ENCODE data around the gene ZMPSTE24. TPM values are rescaled to one million over a fixed set of nuclear protein-coding genes. Genes with fewer than 3 reads are reported as not detected.

The ZMPSTE24 gene
- total and polyA plus RNA-seq, 11 donors, result 20.3 to 45.8 (median 31.7) TPM

DNA sequence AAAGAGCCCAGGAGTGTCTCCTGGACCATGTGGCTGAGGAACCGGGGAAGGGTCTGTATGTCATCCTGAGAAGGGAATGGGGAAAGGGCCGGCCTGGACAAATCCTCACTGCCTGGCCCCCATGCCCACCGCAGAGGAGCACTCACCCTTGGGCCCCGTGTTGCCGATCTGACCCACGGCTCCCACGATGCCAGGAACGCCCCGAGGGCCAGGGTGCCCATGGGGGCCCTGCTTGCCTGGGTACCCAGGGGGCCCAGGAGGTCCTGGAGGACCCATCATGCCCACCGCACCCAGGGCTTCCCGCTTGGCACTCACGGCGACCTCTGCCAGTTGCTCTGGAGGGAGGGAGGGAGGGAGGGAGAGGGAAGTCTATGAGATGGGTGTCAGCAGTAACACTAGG is 44.4 kb downstream of the ZMPSTE24 start:
- peaks cover 0 to 14% (median 0%) of the 10 kb centered on the region in 9 donors for H3K27me3 ChIP-seq
- intact Hi-C loops (cut with DNase I), result no loop called here
- no peak overlapping the region for H3K4me3 ChIP-seq
- no peak for DNase-seq
- ATAC-seq, result no peak
- H3K36me3 ChIP-seq, result no peaks in the 10 kb centered on the region
- no peak for TF ChIP-seq POLR2A (IDR thresholded peaks at IDR 0.05)
- TF ChIP-seq, protein P1, sequence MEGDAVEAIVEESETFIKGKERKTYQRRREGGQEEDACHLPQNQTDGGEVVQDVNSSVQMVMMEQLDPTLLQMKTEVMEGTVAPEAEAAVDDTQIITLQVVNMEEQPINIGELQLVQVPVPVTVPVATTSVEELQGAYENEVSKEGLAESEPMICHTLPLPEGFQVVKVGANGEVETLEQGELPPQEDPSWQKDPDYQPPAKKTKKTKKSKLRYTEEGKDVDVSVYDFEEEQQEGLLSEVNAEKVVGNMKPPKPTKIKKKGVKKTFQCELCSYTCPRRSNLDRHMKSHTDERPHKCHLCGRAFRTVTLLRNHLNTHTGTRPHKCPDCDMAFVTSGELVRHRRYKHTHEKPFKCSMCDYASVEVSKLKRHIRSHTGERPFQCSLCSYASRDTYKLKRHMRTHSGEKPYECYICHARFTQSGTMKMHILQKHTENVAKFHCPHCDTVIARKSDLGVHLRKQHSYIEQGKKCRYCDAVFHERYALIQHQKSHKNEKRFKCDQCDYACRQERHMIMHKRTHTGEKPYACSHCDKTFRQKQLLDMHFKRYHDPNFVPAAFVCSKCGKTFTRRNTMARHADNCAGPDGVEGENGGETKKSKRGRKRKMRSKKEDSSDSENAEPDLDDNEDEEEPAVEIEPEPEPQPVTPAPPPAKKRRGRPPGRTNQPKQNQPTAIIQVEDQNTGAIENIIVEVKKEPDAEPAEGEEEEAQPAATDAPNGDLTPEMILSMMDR (IDR thresholded peaks at IDR 0.05), result no peak
- WGBS, 4 donors, result 88 to 91% (median 90%) methylated on average over 11 to 13 of the region's 13 CpGs
- H3K9me3 ChIP-seq, result no peaks in the 10 kb centered on the region
- H3K4me1 ChIP-seq, result peaks cover 0 to 4% (median 0%) of the 10 kb centered on the region in 12 donors
- no peak overlapping the region for H3K27ac ChIP-seq

DNA sequence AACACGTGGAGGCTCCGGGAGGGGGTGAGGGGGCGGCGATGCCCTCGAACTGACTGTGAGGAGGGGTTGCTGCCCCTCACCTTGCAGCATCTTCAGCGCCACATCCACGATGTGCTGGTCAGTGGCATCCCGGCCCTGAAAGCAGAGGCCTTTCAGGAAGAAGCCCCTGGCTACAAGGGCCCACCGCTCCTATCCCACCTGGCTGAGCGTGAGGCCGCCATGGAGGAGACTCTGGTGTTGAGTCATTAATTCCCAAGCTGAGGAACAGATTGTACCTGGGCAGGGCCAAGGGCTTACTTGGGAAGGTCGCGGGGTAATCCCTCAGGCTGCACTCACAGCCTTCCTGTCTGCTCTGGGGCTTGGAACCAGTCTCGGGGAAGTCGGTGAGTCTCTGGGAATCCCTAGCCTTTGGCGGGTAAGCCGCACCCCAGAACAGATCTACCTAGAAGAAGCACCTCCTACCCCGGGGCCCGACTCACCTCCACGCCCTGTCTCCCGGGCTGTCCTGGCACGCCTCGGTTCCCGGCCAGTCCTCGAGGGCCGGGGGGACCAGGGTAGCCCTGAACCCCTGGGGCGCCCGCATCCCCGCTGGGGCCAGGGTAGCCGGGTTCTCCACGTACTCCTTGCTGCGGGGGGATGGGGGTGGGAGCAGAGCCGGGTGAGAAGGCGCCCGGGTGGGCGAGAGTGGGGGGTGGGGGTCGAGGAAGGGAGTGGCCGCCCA is 45.2 kb downstream of the ZMPSTE24 start:
- H3K36me3 ChIP-seq, result no peaks in the 10 kb centered on the region
- ATAC-seq (no peak), DNase-seq (no peak)
- peak overlapping the region in 2 of 12 donors; percentile 6 to 10 for H3K4me3 ChIP-seq
- H3K9me3 ChIP-seq, result no peaks in the 10 kb centered on the region
- TF ChIP-seq, protein P1 (IDR thresholded peaks at IDR 0.05), result no peak
- no peak for TF ChIP-seq POLR2A (IDR thresholded peaks at IDR 0.05)
- intact Hi-C loops (cut with DNase I), result no loop called here
- H3K27ac ChIP-seq, result no peak overlapping the region
- H3K4me1 ChIP-seq, result peaks cover 0 to 4% (median 0%) of the 10 kb centered on the region in 12 donors
- WGBS, 4 donors, result 67 to 89% (median 72%) methylated on average over 11 to 38 of the region's 38 CpGs
- peaks cover 0 to 14% (median 0%) of the 10 kb centered on the region in 9 donors for H3K27me3 ChIP-seq

DNA sequence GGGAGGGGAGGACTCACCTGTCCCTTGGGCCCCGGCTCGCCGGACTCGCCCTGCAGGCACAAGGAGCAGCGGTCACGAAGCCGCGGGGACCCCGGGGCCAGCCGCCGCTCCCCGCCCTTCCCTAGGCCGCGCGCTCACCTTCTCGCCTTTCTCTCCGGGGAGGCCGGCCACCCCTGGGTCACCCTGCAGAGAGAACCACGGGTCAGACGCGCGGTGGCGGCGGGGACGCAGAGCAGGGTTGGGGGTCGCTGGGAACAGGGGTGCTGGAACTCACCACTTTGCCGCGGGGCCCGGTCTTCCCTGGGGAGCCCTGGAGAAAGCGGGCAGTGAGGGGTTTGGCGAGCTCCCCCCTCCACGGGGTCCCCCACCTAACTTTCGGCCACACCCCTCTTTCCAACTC is 45.8 kb downstream of the ZMPSTE24 start:
- ATAC-seq (no peak), DNase-seq (no peak)
- no peaks in the 10 kb centered on the region for H3K9me3 ChIP-seq
- peaks cover 0 to 14% (median 0%) of the 10 kb centered on the region in 9 donors for H3K27me3 ChIP-seq
- intact Hi-C loops (cut with DNase I), result no loop called here
- 35 to 55% (median 47%) methylated on average over 3 to 33 of the region's 33 CpGs for WGBS, 4 donors
- H3K4me1 ChIP-seq, result peaks cover 0 to 4% (median 0%) of the 10 kb centered on the region in 12 donors
- H3K27ac ChIP-seq, result no peak overlapping the region
- H3K4me3 ChIP-seq, result peak overlapping the region in 2 of 12 donors; percentile 6 to 10
- no peak for TF ChIP-seq POLR2A (IDR thresholded peaks at IDR 0.05)
- TF ChIP-seq, protein P1 (IDR thresholded peaks at IDR 0.05), result no peak
- H3K36me3 ChIP-seq, result no peaks in the 10 kb centered on the region

DNA sequence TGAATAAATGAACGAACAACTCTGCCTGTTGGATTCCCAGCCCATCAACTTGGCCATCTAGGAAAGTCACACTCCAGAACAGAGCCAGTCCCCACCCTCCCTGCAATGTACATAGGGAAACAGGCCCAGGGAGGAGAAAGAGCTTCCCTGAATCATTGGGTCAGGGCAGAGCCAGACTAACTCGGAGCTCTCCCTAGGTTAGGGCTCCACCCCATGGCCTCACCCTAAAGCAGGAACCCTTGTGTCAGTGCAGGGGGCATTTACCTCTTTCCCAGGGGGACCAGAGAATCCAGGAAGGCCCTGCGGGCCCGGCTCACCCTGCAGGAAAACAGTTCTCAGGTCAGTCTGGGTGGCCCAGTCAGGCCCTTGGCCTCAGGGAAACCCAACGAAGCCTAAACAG is 47.4 kb downstream of the ZMPSTE24 start:
- TF ChIP-seq, protein P1 (IDR thresholded peaks at IDR 0.05), result peak in 3 of 12 donors; percentile 8 to 16 (median 13)
- no peak for TF ChIP-seq POLR2A (IDR thresholded peaks at IDR 0.05)
- peaks cover 0 to 4% (median 0%) of the 10 kb centered on the region in 12 donors for H3K4me1 ChIP-seq
- no peak overlapping the region for H3K4me3 ChIP-seq
- DNase-seq (no peak), ATAC-seq (peak in 1 of 4 donors; percentile 54)
- H3K27me3 ChIP-seq, result peaks cover 0 to 14% (median 0%) of the 10 kb centered on the region in 9 donors
- H3K9me3 ChIP-seq, result no peaks in the 10 kb centered on the region
- H3K36me3 ChIP-seq, result no peaks in the 10 kb centered on the region
- H3K27ac ChIP-seq, result no peak overlapping the region
- intact Hi-C loops (cut with DNase I), result no loop called here
- WGBS, 4 donors, result 82 to 88% (median 85%) methylated on average over 5 of the region's 5 CpGs
